NOMO-1 treated with DMSO at 0.1 percent for 48 hours (cell line): ENCODE results near the gene DDX39A.

Experiments
- DNase-seq: peaks from one replicate; lab custom pipeline; 2025; ENCODE audit not compliant: unreplicated experiment; lab: John Stamatoyannopoulos, UW

Gene DDX39A

GRCh38 chr19:14434543-14435319 is 15.6 kb upstream of the DDX39A start:
- peak; percentile 60 for DNase-seq

- DNase-seq = no peak
Observed at GRCh38 chr19:14433554-14434501, 14.7 kb upstream of the DDX39A start.

- no peak for DNase-seq
Observed at GRCh38 chr19:14432791-14433553, 13.8 kb upstream of the DDX39A start, which contains the start of gene PKN1. TSS of gene PKN1 (plus strand) at chr19:14433306. CDS start at chr19:14433522, 216 bp downstream.

DNA sequence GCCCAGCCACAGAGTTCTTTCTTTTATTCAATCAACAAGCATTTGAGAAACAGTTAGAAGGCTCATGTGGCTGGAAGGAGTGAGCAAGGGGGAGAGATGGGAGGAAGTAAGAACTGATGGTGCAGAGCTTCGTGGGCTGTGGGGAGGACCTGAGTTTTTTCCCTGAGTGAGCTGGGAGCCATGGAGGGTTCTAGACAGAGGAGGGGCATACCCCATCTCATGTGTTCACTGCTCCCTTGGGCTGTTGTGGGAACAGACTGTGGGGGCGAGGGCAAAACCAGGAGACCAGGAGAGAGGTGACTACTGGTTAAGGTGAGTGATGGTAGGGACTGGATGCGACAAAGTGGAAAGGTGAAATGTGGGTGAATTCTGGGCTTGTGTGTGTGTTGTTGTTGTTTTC is 11.6 kb upstream of the DDX39A start:
- DNase-seq = no peak

DNA sequence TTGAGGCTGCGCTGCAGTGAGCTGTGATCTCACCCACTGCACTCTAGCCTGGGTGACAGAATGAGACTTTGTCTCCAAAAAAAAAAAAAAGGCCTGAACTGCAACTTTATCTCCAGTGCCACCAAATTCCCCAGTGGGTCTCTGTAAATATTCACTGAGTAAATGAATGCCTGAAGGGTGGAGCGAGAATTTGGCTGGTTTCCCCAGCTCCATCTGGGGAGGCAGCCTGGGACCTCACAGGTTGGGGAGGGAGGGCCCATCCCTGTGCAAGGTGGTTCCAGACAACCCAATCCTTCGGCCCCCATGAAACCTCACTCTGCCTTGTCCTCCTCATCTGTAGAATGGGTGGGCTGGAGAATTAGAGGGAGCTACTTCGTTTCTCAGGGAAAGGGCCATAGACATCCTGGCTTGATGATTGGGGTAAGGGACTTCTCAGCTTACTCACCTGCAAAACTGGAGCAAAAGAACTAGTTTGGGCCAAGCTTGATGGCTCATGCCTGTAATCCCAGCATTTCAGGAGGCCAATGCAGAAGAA is 9.8 kb upstream of the DDX39A start:
- no peak for DNase-seq

DNA sequence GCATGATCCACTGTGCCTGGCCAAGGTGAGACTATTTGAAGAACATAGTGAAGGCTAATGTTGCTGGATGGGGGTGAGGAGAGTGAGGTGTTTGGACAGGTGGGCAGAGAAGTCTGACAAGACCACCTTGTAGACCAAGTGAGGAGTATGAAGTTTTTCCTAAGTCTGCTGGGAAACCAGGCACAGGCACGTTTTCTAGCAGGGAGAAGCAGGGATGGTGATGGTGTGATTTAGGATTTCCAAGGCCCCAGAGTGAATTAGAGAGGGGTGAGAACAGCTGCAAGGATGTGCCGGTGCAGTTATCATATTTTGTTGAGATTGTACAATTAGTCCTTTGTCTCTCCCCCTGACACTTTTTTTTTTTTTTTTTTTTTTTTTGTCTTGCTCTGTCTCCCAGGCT is 8.3 kb upstream of the DDX39A start:
- DNase-seq = no peak

DNA sequence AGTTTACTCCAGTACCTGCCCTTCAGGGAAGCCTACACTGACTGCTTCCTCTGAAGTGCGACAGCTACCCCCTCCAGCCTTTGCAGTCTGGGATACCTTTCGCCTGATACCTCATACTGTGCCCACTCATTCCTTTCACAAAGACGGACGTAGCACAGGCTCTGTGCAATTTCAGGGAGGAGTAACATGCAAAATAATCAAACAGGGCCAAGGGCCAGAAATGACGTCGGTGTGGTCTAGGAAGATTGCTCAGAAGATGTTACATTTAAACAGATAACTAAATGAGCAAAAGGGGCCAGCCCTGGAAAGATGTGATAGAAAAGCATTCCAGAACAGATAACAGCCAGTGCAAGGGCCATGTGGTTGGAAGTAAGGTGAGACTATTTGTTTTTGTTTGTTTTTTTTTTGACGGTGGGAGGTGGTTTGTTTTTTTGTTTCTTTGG is 6.6 kb upstream of the DDX39A start:
- no peak for DNase-seq

GRCh38 chr19:14418856-14419105 is 360 bp downstream of the DDX39A start:
- no peak for DNase-seq

DNA sequence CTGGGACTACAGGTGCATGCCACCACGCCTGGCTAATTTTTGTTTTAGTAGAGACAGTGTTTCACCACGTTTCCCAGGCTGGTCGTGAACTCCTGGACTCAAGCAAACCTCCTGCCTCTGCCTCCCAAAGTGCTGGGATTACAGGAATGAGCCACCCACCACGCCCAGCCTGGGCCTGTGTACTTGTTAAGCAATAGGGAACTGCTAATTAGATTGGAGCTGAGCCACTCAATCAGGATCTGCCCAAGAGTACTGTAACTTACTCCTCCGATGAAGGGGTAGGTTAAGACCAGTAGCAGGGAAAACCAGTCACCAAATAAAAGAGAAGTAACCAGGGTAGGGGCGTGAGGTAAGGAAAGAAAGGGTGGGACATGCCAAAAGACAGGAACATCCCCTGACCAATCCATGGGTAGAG is 2.3 kb downstream of the DDX39A start:
- DNase-seq = peak; percentile 38

DNA sequence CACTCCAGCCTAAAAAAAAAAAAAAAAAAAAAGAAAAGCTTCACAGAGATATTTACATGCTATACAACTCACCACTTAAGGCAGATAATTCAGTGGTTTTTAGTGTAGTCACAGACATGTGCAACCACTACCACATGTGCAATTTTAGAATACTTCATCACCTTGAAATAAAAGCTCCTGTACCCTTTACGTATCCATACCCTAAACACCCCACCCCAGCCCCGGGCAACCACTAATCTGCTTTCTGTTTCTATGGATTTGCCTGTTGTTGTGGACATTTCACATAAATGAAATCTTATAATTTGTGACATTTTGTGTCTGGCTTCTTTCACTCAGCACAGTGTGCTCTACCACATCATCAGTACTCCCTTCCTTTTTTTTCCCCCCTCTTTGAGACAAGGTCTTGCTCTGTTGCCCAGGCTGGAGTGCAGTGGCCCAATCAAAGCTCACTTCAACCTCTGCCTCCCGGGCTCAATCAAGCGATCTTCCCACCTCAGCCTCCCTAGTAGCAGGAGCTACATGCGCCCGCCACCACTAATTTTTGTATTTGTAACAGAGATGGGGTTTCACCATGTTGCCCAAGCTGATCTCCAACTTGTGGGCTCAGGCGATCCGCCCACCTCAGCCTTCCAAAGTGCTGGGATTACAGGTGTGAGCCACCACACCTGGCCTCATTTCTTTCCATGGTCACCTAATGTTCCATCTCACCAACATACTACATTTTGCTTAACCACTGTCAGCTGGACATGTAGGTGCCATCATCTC is 4.0 kb downstream of the DDX39A start:
- DNase-seq = no peak

DNA sequence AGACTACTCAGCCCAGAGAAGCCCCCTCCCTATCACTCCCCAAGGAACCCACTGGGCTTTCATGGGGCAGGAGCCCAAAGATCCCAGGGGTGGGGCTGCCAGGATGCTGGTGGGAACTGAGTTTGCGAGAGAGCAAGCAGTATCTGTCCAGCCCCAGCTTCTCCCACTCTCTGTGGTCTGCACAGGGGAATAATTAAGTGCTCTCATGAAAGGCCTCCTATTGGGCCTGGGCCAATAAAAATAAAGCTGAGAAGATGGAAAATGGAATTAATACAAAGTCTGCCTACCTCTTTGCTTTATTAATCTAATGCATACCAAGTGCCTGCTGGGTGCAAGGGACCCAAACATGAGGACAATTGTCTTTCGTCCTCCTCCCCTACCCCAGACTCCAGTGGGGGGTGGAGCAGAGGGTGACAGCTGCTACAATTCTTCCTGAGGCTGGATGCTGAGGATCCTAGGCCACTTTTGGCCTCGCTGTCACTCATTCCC is 5.4 kb downstream of the DDX39A start:
- no peak for DNase-seq

DNA sequence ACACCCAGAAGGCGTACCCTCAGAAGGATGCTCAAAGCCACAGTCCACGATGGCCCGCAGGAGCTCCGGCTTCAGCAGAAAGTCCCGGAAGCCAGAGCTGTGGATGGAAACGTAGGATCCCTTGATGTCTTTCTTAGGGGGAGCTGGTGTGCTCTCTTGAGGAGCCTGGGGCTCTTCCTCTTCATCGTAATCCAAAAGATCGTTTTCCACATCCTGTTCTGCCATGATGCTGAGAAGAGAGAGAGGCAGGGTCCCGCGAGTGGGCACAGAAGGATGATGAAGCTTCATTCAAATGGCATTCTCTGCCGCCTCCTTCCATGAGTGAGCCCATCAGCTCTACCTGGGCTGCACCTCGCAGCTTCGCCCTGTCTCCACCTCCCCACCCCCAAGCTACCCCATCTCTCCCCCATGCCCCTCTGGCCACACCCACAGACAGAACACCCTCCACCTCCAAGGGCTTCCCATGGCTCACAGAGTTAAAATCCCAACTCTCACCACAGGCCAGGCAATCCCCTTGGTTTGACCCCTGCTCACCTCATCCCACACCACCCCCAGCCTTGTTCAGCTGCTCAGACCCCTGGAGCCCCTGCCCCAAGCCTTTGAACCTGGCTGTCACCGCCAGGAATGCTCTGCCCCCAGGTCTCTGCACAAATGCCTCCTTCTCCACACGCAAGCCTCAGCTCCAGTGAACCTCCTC is 6.0 kb downstream of the DDX39A start:
- no peak for DNase-seq

- no peak for DNase-seq
Observed at GRCh38 chr19:14412324-14412995, 6.7 kb downstream of the DDX39A start.

GRCh38 chr19:14411938-14412245 is 7.2 kb downstream of the DDX39A start:
- DNase-seq = no peak

DNA sequence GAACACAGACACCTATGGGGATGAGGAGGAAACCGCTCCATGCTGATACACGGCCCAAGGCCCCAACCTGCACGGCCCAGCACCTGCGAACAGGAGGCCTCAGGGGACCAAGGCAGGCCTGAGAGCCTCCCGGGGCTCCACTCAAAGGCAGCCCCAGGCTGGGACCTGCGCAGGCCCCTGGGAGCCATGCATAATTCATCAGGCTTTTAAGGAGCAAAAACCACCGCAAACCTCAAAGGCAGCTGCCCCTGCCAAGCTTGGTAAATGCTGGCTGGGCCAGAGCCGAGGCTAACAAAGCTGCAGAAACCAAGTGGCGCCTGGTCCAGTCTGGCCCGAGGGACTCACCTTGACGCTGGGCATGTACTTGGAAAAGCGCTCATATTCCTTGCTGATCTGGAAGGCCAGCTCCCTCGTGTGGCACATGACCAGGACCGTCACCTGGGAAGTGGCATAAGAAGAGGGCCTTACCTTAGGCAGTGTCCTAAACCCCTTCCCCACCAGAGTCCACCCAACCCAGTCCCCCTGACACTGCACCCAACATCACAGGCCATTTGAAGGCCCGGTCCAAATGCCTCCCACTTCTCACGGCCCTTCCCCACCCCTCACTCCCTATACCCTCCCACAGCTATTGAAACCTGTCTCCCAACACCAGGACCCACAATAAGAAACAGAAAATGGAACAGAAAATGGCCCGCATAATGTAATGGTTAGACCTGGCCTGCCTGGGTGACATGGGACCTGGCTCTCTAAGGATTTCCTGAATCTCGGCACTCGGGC is 7.8 kb downstream of the DDX39A start:
- no peak for DNase-seq

- DNase-seq = no peak
Observed at GRCh38 chr19:14410091-14411051, 8.8 kb downstream of the DDX39A start.
